Effector CD8-positive, alpha-beta T cell (primary cell): Measurements from ENCODE around the gene GSTO2.

Source experiments
- DNase-seq: peaks from one replicate; lab custom pipeline; 2025; lab: John Stamatoyannopoulos, UW

The GSTO2 gene

GRCh38 chr10:104279550-104280259 is 10.7 kb downstream of the GSTO2 start:
- DNase-seq: no peak

- no peak for DNase-seq
These were observed 12.7 kb downstream of the GSTO2 start for GRCh38 chr10:104281694-104282093.

GRCh38 chr10:104284846-104285245 is 15.9 kb downstream of the GSTO2 start:
- no peak for DNase-seq

GRCh38 chr10:104286939-104287338 is 18.0 kb downstream of the GSTO2 start:
- no peak for DNase-seq

GRCh38 chr10:104288355-104288754 is 19.4 kb downstream of the GSTO2 start:
- no peak for DNase-seq

- DNase-seq: peak; percentile 81
These were observed 22.5 kb downstream of the GSTO2 start for GRCh38 chr10:104291439-104291951.

- no peak for DNase-seq
These were observed 24.0 kb downstream of the GSTO2 start for GRCh38 chr10:104293011-104293410.

- no peak for DNase-seq
These were observed 24.9 kb downstream of the GSTO2 start for GRCh38 chr10:104293781-104294321.

GRCh38 chr10:104296687-104297436 is 27.9 kb downstream of the GSTO2 start:
- DNase-seq: no peak

- DNase-seq: peak; percentile 26
These were observed 29.0 kb downstream of the GSTO2 start for GRCh38 chr10:104297697-104298660.

- no peak for DNase-seq
These were observed 30.3 kb downstream of the GSTO2 start for GRCh38 chr10:104299031-104299904.

- no peak for DNase-seq
These were observed 31.2 kb downstream of the GSTO2 start for GRCh38 chr10:104300002-104300735.

GRCh38 chr10:104300736-104301292 is 31.8 kb downstream of the GSTO2 start:
- no peak for DNase-seq

- no peak for DNase-seq
These were observed 33.1 kb downstream of the GSTO2 start for GRCh38 chr10:104301907-104302690.

- no peak for DNase-seq
These were observed 34.8 kb downstream of the GSTO2 start for GRCh38 chr10:104303594-104304355.

GRCh38 chr10:104304356-104304745 is 35.4 kb downstream of the GSTO2 start:
- DNase-seq: no peak

GRCh38 chr10:104304927-104305326 is 35.9 kb downstream of the GSTO2 start:
- no peak for DNase-seq

GRCh38 chr10:104306897-104307296 is 37.9 kb downstream of the GSTO2 start:
- no peak for DNase-seq
